Measurements from ENCODE around the gene RAB7B.
A peak's percentile ranks its signal among the peaks of the same experiment; 100 is the strongest.
"Not testable (repeated sequence)": the region's sequence is repeated elsewhere in the genome, so short reads cannot be mapped to it uniquely, and the experiment has no call there.

RAB7B gene

GRCh38 chr1:206021626-206022365 is 18.6 kb upstream of the RAB7B start:
- no peak for DNase-seq

DNA sequence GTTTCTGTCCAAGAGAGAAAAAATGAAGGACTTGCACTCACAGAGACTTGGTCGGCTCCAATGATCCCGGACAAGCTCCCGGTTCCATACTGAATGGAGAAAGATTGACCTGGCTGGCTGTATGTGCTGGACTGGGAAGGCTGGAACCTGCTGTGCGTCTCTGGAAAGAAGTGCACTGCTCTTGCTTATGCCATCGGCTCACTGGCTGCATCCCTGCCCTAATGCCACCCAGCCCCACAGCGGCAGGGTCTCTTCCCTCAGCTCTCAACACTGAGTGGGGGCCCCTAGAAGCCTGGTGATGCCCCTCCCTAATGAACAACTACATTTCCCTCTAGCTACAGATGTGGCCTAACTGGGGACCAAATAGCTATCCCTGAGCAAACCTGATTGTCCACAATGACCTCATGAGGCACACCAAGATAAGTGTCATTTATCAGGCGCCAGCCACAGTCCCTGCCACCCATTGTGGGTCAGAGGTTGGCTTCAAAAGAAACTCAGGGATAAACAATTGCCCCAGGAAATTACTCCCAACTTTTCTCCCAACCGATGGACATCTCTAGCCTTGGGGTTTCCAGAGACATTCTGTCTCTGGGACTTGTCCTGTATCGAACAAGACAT is 17.9 kb upstream of the RAB7B start:
- no peak for DNase-seq

- no peak for DNase-seq
Observed at GRCh38 chr1:206020393-206021007, 17.3 kb upstream of the RAB7B start.

GRCh38 chr1:206015071-206015470 is 11.9 kb upstream of the RAB7B start:
- no peak for DNase-seq

- DNase-seq: no peak
Observed at GRCh38 chr1:206014601-206015000, 11.4 kb upstream of the RAB7B start.

DNA sequence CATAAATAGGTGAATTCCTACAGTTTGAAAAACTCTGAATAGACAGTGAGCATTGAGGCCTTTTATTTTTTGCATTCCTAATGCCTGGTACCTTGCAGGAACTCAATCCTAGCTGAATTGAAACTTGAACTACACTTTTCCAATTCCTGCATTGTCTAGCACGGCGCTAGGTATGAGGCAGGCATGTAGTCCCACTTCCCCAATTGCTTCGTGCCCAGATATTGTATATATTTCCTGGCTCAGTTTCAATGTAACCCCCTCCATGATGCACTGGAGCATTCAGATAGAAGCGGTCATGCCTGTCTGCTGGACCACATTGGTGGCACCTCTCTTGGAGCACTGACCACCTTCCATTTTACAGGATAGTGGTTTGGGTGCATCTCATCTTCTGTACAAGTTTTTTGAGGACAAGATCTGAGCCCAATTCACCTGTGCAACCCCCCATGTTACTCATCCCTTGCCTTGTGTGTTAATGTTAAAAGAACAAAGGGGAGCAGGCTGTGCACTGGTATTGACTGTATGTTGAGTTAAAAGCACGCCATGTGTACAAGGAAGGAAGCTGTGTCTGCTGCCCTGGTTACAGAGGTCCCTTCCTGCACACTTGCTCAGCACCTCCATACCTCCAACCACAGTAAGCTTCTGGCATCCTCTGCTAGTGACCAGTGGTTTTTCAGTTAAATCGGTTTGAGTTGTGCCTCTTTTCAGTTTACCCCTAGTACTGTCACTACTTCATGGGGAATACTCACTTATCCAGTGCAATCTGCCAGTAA is 10.0 kb upstream of the RAB7B start:
- no peak for DNase-seq

GRCh38 chr1:206012086-206012859 is 9.1 kb upstream of the RAB7B start:
- peak; percentile 29 for DNase-seq

DNA sequence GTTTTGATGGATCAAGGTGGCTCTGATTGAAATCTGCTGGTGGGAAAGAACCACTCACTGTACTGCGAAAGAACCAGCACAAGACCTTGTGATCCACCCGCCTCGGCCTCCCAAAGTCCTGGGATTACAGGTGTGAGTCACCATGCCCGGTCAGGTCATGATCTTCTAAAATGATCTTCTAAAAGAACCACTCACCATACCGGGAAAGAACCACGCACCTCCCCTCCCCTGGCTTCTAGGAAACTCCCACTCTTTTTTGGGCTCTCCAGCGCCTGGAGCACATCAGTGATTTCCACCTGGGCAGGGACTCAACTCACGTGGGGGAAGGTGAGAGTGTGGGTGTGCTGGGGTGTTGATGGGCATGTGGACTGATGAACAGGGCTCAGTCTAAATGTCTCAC is 7.9 kb upstream of the RAB7B start:
- no peak for DNase-seq

GRCh38 chr1:206010060-206010459 is 6.9 kb upstream of the RAB7B start:
- no peak for DNase-seq

- DNase-seq: no peak
Observed at GRCh38 chr1:206006946-206007345, 3.8 kb upstream of the RAB7B start.

- no peak for DNase-seq
Observed at GRCh38 chr1:206005778-206006180, 2.6 kb upstream of the RAB7B start.

GRCh38 chr1:206005234-206005633 is 2.0 kb upstream of the RAB7B start:
- no peak for DNase-seq

DNA sequence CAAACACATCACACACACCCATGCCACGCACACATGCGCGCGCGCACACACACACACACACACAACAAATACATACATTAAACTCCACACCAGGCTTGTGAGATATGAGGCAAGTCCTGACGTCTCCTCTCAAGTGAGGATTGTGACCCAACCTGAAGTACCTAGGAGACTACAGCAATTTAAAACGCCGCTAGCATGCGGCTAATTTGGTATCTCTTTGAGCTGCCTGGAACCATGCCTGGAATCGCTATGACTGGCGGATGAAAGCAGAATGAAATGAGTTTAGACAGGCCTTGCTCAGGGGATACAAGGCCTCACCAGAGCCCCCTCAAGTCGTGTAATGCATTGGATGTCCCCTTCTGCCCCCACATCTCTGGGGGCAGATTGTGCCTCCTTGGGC is 1.6 kb upstream of the RAB7B start:
- DNase-seq: no peak

DNA sequence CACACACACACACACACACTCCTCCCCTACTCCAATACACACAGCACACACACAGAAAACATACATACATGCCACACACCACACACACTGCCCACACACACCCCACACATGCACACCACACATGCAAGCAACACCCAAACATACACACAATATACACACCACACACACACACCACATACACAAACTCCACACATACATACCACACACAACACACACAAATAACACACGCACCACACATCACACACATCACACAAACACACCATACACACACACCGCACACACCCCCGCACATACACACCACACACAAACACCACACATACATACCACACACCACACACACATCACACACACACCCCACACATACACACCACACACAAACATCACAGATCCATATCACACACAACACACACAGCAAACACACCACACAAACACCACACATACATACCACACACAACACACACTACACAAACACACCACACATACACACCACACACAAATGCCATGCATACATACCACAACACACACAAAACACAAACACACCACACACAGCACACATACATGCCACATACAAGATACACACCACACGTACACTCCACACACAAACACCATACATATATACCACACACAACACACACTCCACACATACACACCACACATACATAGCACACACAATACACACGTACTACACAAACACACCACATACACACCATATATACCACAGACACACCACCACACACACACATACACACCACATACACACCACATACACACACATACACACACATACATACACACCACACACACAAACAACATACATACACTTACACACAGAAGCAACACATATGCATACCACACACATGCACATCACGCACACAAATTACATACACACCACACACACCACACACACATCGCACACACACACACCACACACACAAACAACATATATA is 932 bp upstream of the RAB7B start:
- no peak for DNase-seq

GRCh38 chr1:206002160-206002559 is 1.0 kb downstream of the RAB7B start:
- DNase-seq: no peak

DNA sequence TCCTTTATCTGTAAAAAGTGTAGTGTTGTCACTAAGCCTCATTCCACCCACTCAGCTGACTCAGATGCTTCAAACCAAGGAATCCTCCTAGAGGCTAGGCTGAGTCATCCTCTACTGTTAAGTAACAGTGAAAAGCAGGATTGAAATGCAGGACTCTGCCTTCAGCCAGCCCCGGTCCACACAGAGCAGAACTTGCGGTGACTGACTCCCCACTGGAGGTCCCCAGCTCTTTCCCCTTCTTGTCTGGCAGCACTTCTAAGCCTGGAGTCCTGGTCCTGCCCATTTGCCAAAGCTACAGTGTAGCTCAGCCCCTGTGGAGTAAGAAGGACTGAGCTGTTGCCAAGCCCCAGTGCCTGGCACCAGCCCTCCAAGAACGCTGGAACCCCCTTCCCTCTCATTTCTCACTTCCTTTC is 1.7 kb downstream of the RAB7B start:
- DNase-seq: no peak

GRCh38 chr1:206000641-206001339 is 2.4 kb downstream of the RAB7B start:
- DNase-seq: no peak

- no peak for DNase-seq
Observed at GRCh38 chr1:205998457-205999241, 4.5 kb downstream of the RAB7B start.

DNA sequence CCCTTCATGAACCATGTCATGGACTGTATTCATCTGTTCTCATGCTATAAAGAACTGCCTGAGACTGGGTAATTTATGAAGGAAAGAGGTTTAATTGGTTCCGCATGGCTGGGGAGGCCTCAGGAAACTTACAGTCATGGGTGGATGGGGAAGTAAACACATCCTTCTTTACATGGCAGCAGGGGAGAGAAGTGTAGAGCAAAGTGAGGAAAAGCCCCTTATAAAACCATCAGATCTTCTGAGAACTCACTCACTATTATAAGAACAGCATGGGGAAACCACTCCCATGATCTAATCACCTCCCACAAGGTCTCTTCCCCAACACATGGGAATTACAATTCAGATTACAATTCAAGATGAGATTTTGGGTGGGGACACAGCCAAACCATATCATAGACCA is 6.6 kb downstream of the RAB7B start:
- DNase-seq: not testable (repeated sequence)

GRCh38 chr1:205994346-205994745 is 8.8 kb downstream of the RAB7B start:
- no peak for DNase-seq

Data from activated gamma-delta T cell treated with Interleukin-2 at 50 U/mL for 16 hours (primary cell).